Glutamatergic neuron (in vitro differentiated cells): ENCODE measurements around the gene COA1. TPM values are rescaled to one million over a fixed set of nuclear protein-coding genes. Genes with fewer than 3 reads are reported as not detected.

Experiments
- DNase-seq: peaks from one replicate; pipeline ENCODE4 v3.0.0; 2022
- H3K27ac Mint-ChIP-seq: one replicate; pipeline ENCODE4 v1.8.0; 2020; ENCODE audit warnings: mild to moderate bottlenecking, mixed read lengths, inconsistent platforms; ENCODE audit not compliant: unreplicated experiment
- H3K27me3 Mint-ChIP-seq: one replicate; pipeline ENCODE4 v1.8.0; 2020; ENCODE audit warnings: mild to moderate bottlenecking, moderate library complexity, mixed read lengths, inconsistent platforms; ENCODE audit not compliant: unreplicated experiment
- H3K36me3 Mint-ChIP-seq: one replicate; pipeline ENCODE4 v1.8.0; 2020; ENCODE audit warnings: mild to moderate bottlenecking, mixed read lengths, inconsistent platforms; ENCODE audit not compliant: unreplicated experiment
- H3K4me1 Mint-ChIP-seq: one replicate; pipeline ENCODE4 v1.8.0; 2020; ENCODE audit warnings: mild to moderate bottlenecking, low read depth, mixed read lengths, inconsistent platforms; ENCODE audit not compliant: unreplicated experiment
- H3K4me3 Mint-ChIP-seq: one replicate; pipeline ENCODE4 v1.8.0; 2020; ENCODE audit warnings: mild to moderate bottlenecking, mixed read lengths, inconsistent platforms; ENCODE audit not compliant: unreplicated experiment
- H3K9me3 Mint-ChIP-seq: one replicate; pipeline ENCODE4 v1.8.0; 2020; ENCODE audit warnings: mild to moderate bottlenecking, moderate library complexity, mixed read lengths, inconsistent platforms; ENCODE audit not compliant: unreplicated experiment
- total RNA-seq: library from RNA; stranded (reverse); fragmentation: NEBNext Ultra II Directional; extraction: Animal tissue kit (Norgen Biotek cat#: 25700); gene quantifications from one replicate; pipeline ENCODE4 v1.2.1, GENCODE V29; 2021; ENCODE audit not compliant: unreplicated experiment
- TF ChIP-seq, protein P1 (sequence below): fragments of 200-600 bp; sonication (generic); IDR thresholded peaks from one replicate; pipeline ENCODE4 v1.5.0; 2021; ENCODE audit not compliant: partially characterized antibody, unreplicated experiment

COA1 gene
- total RNA-seq, 1 donor from 2014 or later: 73.7 TPM

DNA sequence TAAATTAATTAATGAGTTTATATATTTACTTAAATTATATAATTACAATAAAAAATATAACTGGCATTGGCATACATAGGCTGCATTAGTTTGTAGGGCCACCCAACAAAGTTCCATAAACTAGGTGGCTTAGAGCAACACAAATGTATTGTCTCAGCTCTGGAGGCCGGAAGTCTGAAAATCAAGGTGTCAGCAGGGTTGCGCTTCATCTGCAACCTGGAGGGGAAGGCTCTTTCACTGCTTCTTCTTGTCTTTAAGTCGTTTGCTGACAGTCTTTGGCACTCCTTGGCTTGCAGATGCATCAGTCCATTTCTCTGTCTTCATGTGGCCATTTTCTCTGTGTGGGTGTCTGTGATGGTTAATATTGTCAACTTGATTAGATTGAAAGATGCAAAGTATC, 23.1 kb upstream of the COA1 start:
- Mint-ChIP-seq H3K9me3 (peaks cover 9% of the 10 kb centered on the region), H3K27ac (no peak overlapping the region), H3K27me3 (peaks cover 3% of the 10 kb centered on the region), H3K4me3 (no peak overlapping the region), H3K36me3 (no peaks in the 10 kb centered on the region), H3K4me1 (peaks cover 18% of the 10 kb centered on the region)
- TF ChIP-seq, protein P1, sequence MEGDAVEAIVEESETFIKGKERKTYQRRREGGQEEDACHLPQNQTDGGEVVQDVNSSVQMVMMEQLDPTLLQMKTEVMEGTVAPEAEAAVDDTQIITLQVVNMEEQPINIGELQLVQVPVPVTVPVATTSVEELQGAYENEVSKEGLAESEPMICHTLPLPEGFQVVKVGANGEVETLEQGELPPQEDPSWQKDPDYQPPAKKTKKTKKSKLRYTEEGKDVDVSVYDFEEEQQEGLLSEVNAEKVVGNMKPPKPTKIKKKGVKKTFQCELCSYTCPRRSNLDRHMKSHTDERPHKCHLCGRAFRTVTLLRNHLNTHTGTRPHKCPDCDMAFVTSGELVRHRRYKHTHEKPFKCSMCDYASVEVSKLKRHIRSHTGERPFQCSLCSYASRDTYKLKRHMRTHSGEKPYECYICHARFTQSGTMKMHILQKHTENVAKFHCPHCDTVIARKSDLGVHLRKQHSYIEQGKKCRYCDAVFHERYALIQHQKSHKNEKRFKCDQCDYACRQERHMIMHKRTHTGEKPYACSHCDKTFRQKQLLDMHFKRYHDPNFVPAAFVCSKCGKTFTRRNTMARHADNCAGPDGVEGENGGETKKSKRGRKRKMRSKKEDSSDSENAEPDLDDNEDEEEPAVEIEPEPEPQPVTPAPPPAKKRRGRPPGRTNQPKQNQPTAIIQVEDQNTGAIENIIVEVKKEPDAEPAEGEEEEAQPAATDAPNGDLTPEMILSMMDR: no peak
- no peak for DNase-seq

- Mint-ChIP-seq H3K27me3 (peaks cover 1% of the 10 kb centered on the region), H3K36me3 (no peaks in the 10 kb centered on the region), H3K27ac (peak overlapping the region; percentile 74), H3K9me3 (peaks cover 4% of the 10 kb centered on the region), H3K4me1 (peaks cover 6% of the 10 kb centered on the region), H3K4me3 (no peak overlapping the region)
- peak; percentile 56 for DNase-seq
- TF ChIP-seq, protein P1: no peak
These were observed 20.9 kb upstream of the COA1 start for GRCh38 chr7:43750016-43750887.

DNA sequence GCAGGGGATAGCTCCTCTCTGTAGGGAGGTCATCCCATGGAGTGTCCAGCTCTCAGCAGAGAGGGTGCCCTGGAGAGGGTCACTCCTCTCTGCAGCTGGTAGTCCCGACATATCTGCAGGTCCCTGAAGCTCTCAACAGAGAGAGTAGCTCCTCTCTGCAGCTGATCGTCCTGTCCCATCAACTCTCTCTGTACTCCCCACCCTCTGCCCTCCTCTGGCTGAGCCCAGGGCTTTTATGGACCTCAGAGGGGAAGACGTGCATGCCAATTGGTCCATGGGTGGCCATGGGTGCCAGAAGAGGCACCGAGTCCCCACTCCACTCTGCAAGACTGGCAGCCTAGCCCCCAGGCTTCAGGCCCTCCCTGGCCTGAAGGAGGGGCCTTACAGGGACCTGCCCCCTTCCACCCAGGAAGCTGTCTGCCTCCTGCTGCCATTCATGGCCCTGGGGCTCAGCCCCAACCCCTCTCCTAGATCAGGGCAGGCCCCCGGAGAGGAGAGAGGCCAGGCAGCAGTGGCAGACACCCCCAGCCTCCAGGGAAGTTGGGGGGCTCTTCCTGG, 20.1 kb upstream of the COA1 start:
- Mint-ChIP-seq H3K36me3 (no peaks in the 10 kb centered on the region), H3K27ac (no peak overlapping the region), H3K4me1 (peaks cover 6% of the 10 kb centered on the region), H3K27me3 (peaks cover 1% of the 10 kb centered on the region), H3K4me3 (no peak overlapping the region), H3K9me3 (peaks cover 4% of the 10 kb centered on the region)
- DNase-seq: no peak
- TF ChIP-seq, protein P1: no peak

- H3K27me3 Mint-ChIP-seq: no peaks in the 10 kb centered on the region
- no peaks in the 10 kb centered on the region for H3K36me3 Mint-ChIP-seq
- no peak overlapping the region for H3K4me3 Mint-ChIP-seq
- no peak for DNase-seq
- no peaks in the 10 kb centered on the region for H3K9me3 Mint-ChIP-seq
- TF ChIP-seq, protein P1: no peak
- H3K27ac Mint-ChIP-seq: no peak overlapping the region
- peaks cover 6% of the 10 kb centered on the region for H3K4me1 Mint-ChIP-seq
These were observed 18.2 kb upstream of the COA1 start for GRCh38 chr7:43747328-43748105.
